K562 (cell line): Measurements from ENCODE around the gene SEMA4G. TPM values are rescaled to one million over a fixed set of nuclear protein-coding genes. Genes with fewer than 3 reads are reported as not detected.

Experiments
- ATAC-seq: fragments of 200-7000 bp; cut with Tn5 transposase; 3 replicates; pipeline ENCODE4 v1.9.1; 2020; ENCODE audit warnings: moderate library complexity
- BruUV-seq: library from RNA; stranded (reverse); fragments of 400-500 nt; replicated peaks from 2 replicates; lab custom pipeline; 2021; lab: Mats Ljungman, UMichigan
- CTCF ChIA-PET: fragments of 300-600 bp; formaldehyde crosslinking; extraction: SDS; loops from one replicate; lab custom pipeline; 2021; ENCODE audit warnings: low intra/inter-chr PET ratio; lab: Yijun Ruan, JAX
- POLR2A ChIA-PET: fragments of 300-600, 350-650 bp; sonication (Branson Sonifier 250); formaldehyde crosslinking; extraction: SDS; loops from one replicate; lab custom pipeline; 2021; ENCODE audit warnings: antibody characterized with exemption, inconsistent platforms; lab: Yijun Ruan, JAX
- DNase-seq, 4 experiments: peaks; one replicate each; pipeline versions ENCODE4 v3.0.0 to v3.0.0-alpha.2; 2011 to 2018; ENCODE audit warnings: low spot score in 3 of 4, mixed read lengths in 3 of 4; ENCODE audit errors: extremely low read depth in 1 of 4
- FAIRE-seq: peaks from 2 replicates; lab custom pipeline; 2011; peaks lifted over from hg19 to GRCh38; lab: Jason Lieb, UNC
- H2AFZ ChIP-seq: 2 replicates; pipeline ENCODE4 v1.6.0; 2011; ENCODE audit warnings: low read depth, low read length, control low read depth, inconsistent platforms
- H3K27ac ChIP-seq: fragments of 200-600 bp; 3 replicates; pipeline ENCODE4 v1.8.0; 2011; ENCODE audit warnings: low read depth, mild to moderate bottlenecking, control low read depth, inconsistent platforms, low read length, moderate library complexity, mixed read lengths; ENCODE audit errors: extremely low read depth
- H3K27me3 ChIP-seq, 2 experiments: fragments of 300-600 bp in 1 of 2; 2 replicates in 1 of 2; 3 replicates in 1 of 2; pipeline versions ENCODE4 v1.6.0 to v1.8.0; 2011; ENCODE audit warnings: inconsistent platforms in 2 of 2, low read length in 2 of 2, mild to moderate bottlenecking in 1 of 2, mixed read lengths in 1 of 2, moderate library complexity in 1 of 2; ENCODE audit not compliant: control insufficient read depth in 2 of 2, insufficient read depth in 2 of 2
- H3K36me3 ChIP-seq: fragments of 300-600 bp; 3 replicates; pipeline ENCODE4 v1.8.0; 2011; ENCODE audit warnings: mild to moderate bottlenecking, low read length, inconsistent platforms; ENCODE audit not compliant: control insufficient read depth, insufficient read depth
- H3K4me1 ChIP-seq, 2 experiments: fragments of 200-600 bp in 1 of 2; replicated peaks in 1 of 2; 2 replicates in 1 of 2; 3 replicates in 1 of 2; pipeline versions ENCODE4 v1.5.1 to v1.8.0; 2011; ENCODE audit warnings: inconsistent platforms in 2 of 2, low read length in 2 of 2, mild to moderate bottlenecking in 1 of 2, mixed read lengths in 1 of 2, moderate library complexity in 1 of 2; ENCODE audit not compliant: control insufficient read depth in 2 of 2, insufficient read depth in 2 of 2
- H3K4me2 ChIP-seq: 2 replicates; pipeline ENCODE4 v1.6.1; 2011; ENCODE audit warnings: low read length, control low read depth, inconsistent platforms, mixed read lengths; ENCODE audit not compliant: insufficient read depth
- H3K4me3 ChIP-seq: fragments of 200-600 bp; sonication (generic), shearing (Covaris generic); 2 replicates; pipeline ENCODE4 v1.5.1; 2016; ENCODE audit warnings: control low read depth, inconsistent platforms
- H3K79me2 ChIP-seq: fragments of 200-600 bp; 3 replicates; pipeline ENCODE4 v1.8.0; 2011; ENCODE audit warnings: low read length, inconsistent platforms; ENCODE audit not compliant: control insufficient read depth, insufficient read depth
- H3K9ac ChIP-seq, 2 experiments: 2 replicates each; pipeline versions ENCODE4 v1.6.0 to v1.6.1; 2011; ENCODE audit warnings: low read depth in 2 of 2, low read length in 2 of 2, control low read depth in 1 of 2, inconsistent platforms in 1 of 2, mild to moderate bottlenecking in 1 of 2, mixed read lengths in 1 of 2; ENCODE audit not compliant: insufficient read depth in 1 of 2
- H3K9me1 ChIP-seq: one replicate; pipeline ENCODE4 v1.6.0; 2011; ENCODE audit warnings: inconsistent platforms, mild to moderate bottlenecking, low read length, moderate library complexity; ENCODE audit not compliant: control insufficient read depth, insufficient read depth
- H3K9me3 ChIP-seq: replicated peaks from 2 replicates; pipeline ENCODE4 v1.5.1; 2011; ENCODE audit warnings: low read depth, low read length, inconsistent platforms; ENCODE audit not compliant: control insufficient read depth, insufficient read depth
- H4K20me1 ChIP-seq: replicated peaks from 2 replicates; pipeline ENCODE4 v1.6.1; 2011; ENCODE audit warnings: low read length, inconsistent platforms, mixed read lengths; ENCODE audit not compliant: control insufficient read depth, insufficient read depth
- BCLAF1 ChIP-seq, 2 experiments: fragments of 450-650 bp in 1 of 2; IDR thresholded peaks; 2 replicates each; pipeline ENCODE4 v1.6.1; 2011 to 2017; ENCODE audit warnings: low read depth in 2 of 2, antibody characterized with exemption in 1 of 2, borderline replicate concordance in 1 of 2, low read length in 1 of 2, mild to moderate bottlenecking in 1 of 2, mixed read lengths in 1 of 2; ENCODE audit not compliant: control insufficient read depth in 1 of 2
- MTF1 ChIP-seq: fragments of 250-450 bp; sonication (Bioruptor Pico); IDR thresholded peaks from 2 replicates; pipeline ENCODE4 v1.9.0; 2021; ENCODE audit warnings: moderate library complexity, mild to moderate bottlenecking, inconsistent platforms, borderline replicate concordance
- NEUROD1 ChIP-seq: fragments of 150-350 bp; IDR thresholded peaks from 2 replicates; pipeline ENCODE4 v1.6.1; 2014; ENCODE audit warnings: borderline replicate concordance, low read length, low read depth; ENCODE audit not compliant: partially characterized antibody
- POLR3G ChIP-seq: IDR thresholded peaks from 2 replicates; pipeline ENCODE4 v1.6.1; 2011; ENCODE audit not compliant: insufficient read length, insufficient replicate concordance; ENCODE audit errors: extremely low read depth
- SMARCC2 ChIP-seq: fragments of 450-650 bp; IDR thresholded peaks from 2 replicates; pipeline ENCODE4 v1.6.1; 2017; ENCODE audit warnings: antibody characterized with exemption, moderate library complexity, mild to moderate bottlenecking, low read depth
- ZFPM2 ChIP-seq: fragments of 250-450 bp; sonication (Bioruptor Pico); IDR thresholded peaks from 2 replicates; pipeline ENCODE4 v1.5.1; 2022; ENCODE audit warnings: mild to moderate bottlenecking
- ZNF3 ChIP-seq: fragments of 250-450 bp; sonication (Bioruptor Pico); IDR thresholded peaks from 2 replicates; pipeline ENCODE4 v1.5.0; 2021; ENCODE audit warnings: mild to moderate bottlenecking, moderate library complexity
- ZNF316 ChIP-seq: fragments of 450-650 bp; IDR thresholded peaks from 2 replicates; pipeline ENCODE4 v1.6.1; 2016
- WGBS: fragments of 100-300 bp; shearing (Covaris generic); methylation state at CpG from one replicate; pipeline ENCODE4 v1.1.6; 2016; ENCODE audit warnings: low coverage, mixed read lengths; ENCODE audit not compliant: insufficient coverage; ENCODE audit errors: missing lambda C conversion rate; 5-methylcytosine and 5-hydroxymethylcytosine counted together
- in situ Hi-C: fragments of 300-500 bp; cut with MboI; formaldehyde crosslinking; loops from 4 replicates; pipeline ENCODE4 v1.15.0; 2018; ENCODE audit warnings: inconsistent platforms, mixed read lengths
- intact Hi-C: fragments of 100-400 bp; cut with micrococcal nuclease; formaldehyde crosslinking; loops from 2 replicates; pipeline ENCODE4 v1.14.2; 2022
- polyA plus RNA-seq, 8 experiments: library from polyadenylated mRNA; depleted of rRNA in 4 of 8; stranded (reverse) in 5 of 8; unstranded in 3 of 8; fragments of >200 nt; fragmentation: Nextera tagmentation in 2 of 8; fragmentation: Illumina TruSeq in 1 of 8; extraction: Ambion mirVana in 2 of 8; extraction: Trizol in 1 of 8; gene quantifications; 2 replicates each; pipeline versions ENCODE4 v1.2.1 to v1.2.3, GENCODE V29; 2011 to 2014; ENCODE audit warnings: inconsistent platforms in 1 of 8, missing spikeins in 1 of 8
- total RNA-seq, 7 experiments: library from RNA; depleted of rRNA in 6 of 7; stranded (reverse); fragments of >200 nt in 6 of 7; fragmentation: Illumina TruSeq in 2 of 7; extraction: Trizol in 2 of 7; gene quantifications; 2 replicates each; pipeline versions ENCODE4 v1.2.1 to v1.2.3, GENCODE V29; 2011 to 2021; ENCODE audit warnings: low replicate concordance in 1 of 7

The SEMA4G gene
- total and polyA plus RNA-seq, 9 of the 15 experiments (the other 6 are each of a cell fraction or from before 2014, with no cell fraction given): 0.40 to 7.8 (median 1.8) TPM

GRCh38 chr10:100942229-100942628 lies 27.1 kb upstream of the SEMA4G start:
- ATAC-seq: no peak
- Histone ChIP-seq H3K27ac (no peak overlapping the region), H3K4me2 (no peak overlapping the region), H4K20me1 (no peaks in the 10 kb centered on the region), H3K36me3 (peaks cover 74% of the 10 kb centered on the region), H2AFZ (no peak overlapping the region), H3K9me3 (no peaks in the 10 kb centered on the region), H3K9ac (no peak overlapping the region), H3K4me1 (no peaks in the 10 kb centered on the region), H3K9me1 (no peaks in the 10 kb centered on the region), H3K4me3 (no peak overlapping the region), H3K79me2 (no peaks in the 10 kb centered on the region), H3K27me3 (no peaks in the 10 kb centered on the region)
- CTCF ChIA-PET: no interaction called here
- POLR2A ChIA-PET: no interaction called here
- no peak for TF ChIP-seq BCLAF1 (IDR thresholded peaks at IDR 0.05; ENCODE audit: borderline replicate concordance in 1 of 2, control insufficient read depth in 1 of 2, low read depth in 2 of 2, low read length in 1 of 2)
- no peak for TF ChIP-seq ZFPM2
- no peak for TF ChIP-seq NEUROD1
- TF ChIP-seq POLR3G: no peak
- no peak for TF ChIP-seq ZNF316
- TF ChIP-seq SMARCC2: no peak
- no peak for TF ChIP-seq ZNF3 (CRISPR knock-in tag)
- no peak for TF ChIP-seq MTF1
- intact Hi-C loops (no loop called here), in situ Hi-C loops (no loop called here)
- BruUV-seq: no TSS peak
- WGBS: 100% methylated on average over 3 of the region's 3 CpGs
- no peak for FAIRE-seq
- no peak for DNase-seq
